Smooth muscle cell (in vitro differentiated cells): Measurements from ENCODE around the gene IGFL2. TPM values are rescaled to one million over a fixed set of nuclear protein-coding genes. Genes with fewer than 3 reads are reported as not detected.

Source experiments
- DNase-seq: peaks from one replicate; lab custom pipeline; 2025; ENCODE audit not compliant: unreplicated experiment; lab: John Stamatoyannopoulos, UW
- H2AFZ ChIP-seq: fragments of 200-600 bp; sonication (generic); 2 replicates; pipeline ENCODE4 v1.6.0; 2016; ENCODE audit warnings: antibody characterized with exemption, low read depth, mild to moderate bottlenecking
- H3F3A ChIP-seq: fragments of 200-600 bp; sonication (generic); 2 replicates; pipeline ENCODE4 v1.6.0; 2017; ENCODE audit warnings: antibody characterized with exemption, low read depth
- H3K27ac ChIP-seq: fragments of 200-600 bp; sonication (generic); 2 replicates; pipeline ENCODE4 v1.5.1; 2016; ENCODE audit warnings: low read depth, mild to moderate bottlenecking
- H3K27me3 ChIP-seq: fragments of 200-600 bp; sonication (generic); 2 replicates; pipeline ENCODE4 v1.6.1; 2016; ENCODE audit warnings: low read depth, mild to moderate bottlenecking
- H3K36me3 ChIP-seq: fragments of 200-600 bp; sonication (generic); 2 replicates; pipeline ENCODE4 v1.5.1; 2016; ENCODE audit warnings: low read depth
- H3K4me1 ChIP-seq: fragments of 200-600 bp; sonication (generic); 2 replicates; pipeline ENCODE4 v1.5.1; 2016; ENCODE audit warnings: low read depth
- H3K4me2 ChIP-seq: fragments of 200-600 bp; sonication (generic); 2 replicates; pipeline ENCODE4 v1.6.0; 2016; ENCODE audit warnings: mild to moderate bottlenecking
- H3K4me3 ChIP-seq: fragments of 200-600 bp; sonication (generic); 2 replicates; pipeline ENCODE4 v1.5.1; 2016; ENCODE audit warnings: mild to moderate bottlenecking
- H3K79me2 ChIP-seq: fragments of 200-600 bp; sonication (generic); 2 replicates; pipeline ENCODE4 v1.6.0; 2016; ENCODE audit warnings: low read depth, mild to moderate bottlenecking
- H3K9ac ChIP-seq: fragments of 200-600 bp; sonication (generic); 2 replicates; pipeline ENCODE4 v1.6.0; 2016; ENCODE audit warnings: low read depth
- H3K9me3 ChIP-seq: fragments of 200-600 bp; sonication (generic); replicated peaks from 2 replicates; pipeline ENCODE4 v1.5.1; 2016; ENCODE audit warnings: low read depth
- H4K20me1 ChIP-seq: fragments of 200-600 bp; sonication (generic); 2 replicates; pipeline ENCODE4 v1.6.0; 2016; ENCODE audit warnings: low read depth
- CTCF ChIP-seq: fragments of 200-600 bp; sonication (generic); IDR thresholded peaks from 2 replicates; pipeline ENCODE4 v1.5.1; 2017; ENCODE audit warnings: borderline replicate concordance, mild to moderate bottlenecking, antibody characterized with exemption; ENCODE audit not compliant: insufficient read depth, poor library complexity, severe bottlenecking
- WGBS: methylation state at CpG from one replicate; pipeline ENCODE4 v1.1.7; 2016; ENCODE audit warnings: low lambda C conversion rate; 5-methylcytosine and 5-hydroxymethylcytosine counted together
- polyA plus RNA-seq: library from polyadenylated mRNA; unstranded; fragments of >200 nt; fragmentation: Nextera tagmentation; extraction: Ambion mirVana; gene quantifications from 2 replicates; pipeline ENCODE4 v1.2.1, GENCODE V29; 2016
- total RNA-seq: library from RNA; depleted of rRNA; stranded (reverse); fragments of >200 nt; gene quantifications from 2 replicates; pipeline ENCODE4 v1.2.3, GENCODE V29; 2014

IGFL2 gene
- total and polyA plus RNA-seq, 2 experiments from 2014 or later, result 126 to 164 TPM

- H3F3A ChIP-seq, result no peaks in the 10 kb centered on the region
- WGBS, result 76% methylated on average over 3 of the region's 3 CpGs
Measured at GRCh38 chr19:46162731-46163130, 14.7 kb downstream of the IGFL2 start.

GRCh38 chr19:46173886-46174480, 25.9 kb downstream of the IGFL2 start:
- Histone ChIP-seq H3F3A (no peaks in the 10 kb centered on the region), H2AFZ (no peak overlapping the region), H4K20me1 (no peaks in the 10 kb centered on the region), H3K27ac (no peak overlapping the region), H3K9ac (no peak overlapping the region), H3K4me1 (no peaks in the 10 kb centered on the region), H3K36me3 (no peaks in the 10 kb centered on the region), H3K4me2 (no peak overlapping the region), H3K27me3 (no peaks in the 10 kb centered on the region), H3K79me2 (no peaks in the 10 kb centered on the region), H3K4me3 (no peak overlapping the region), H3K9me3 (no peaks in the 10 kb centered on the region)
- TF ChIP-seq CTCF, result no peak
- no peak for DNase-seq
- WGBS, result 66% methylated on average over 8 of the region's 8 CpGs

More at GRCh38 chr19:46162731-46163130, 14.7 kb downstream of the IGFL2 start:
- no peak overlapping the region for H3K9ac ChIP-seq
- no peaks in the 10 kb centered on the region for H4K20me1 ChIP-seq
- H3K79me2 ChIP-seq, result no peaks in the 10 kb centered on the region
- H3K9me3 ChIP-seq, result no peaks in the 10 kb centered on the region
- TF ChIP-seq CTCF, result no peak
- no peak overlapping the region for H3K4me3 ChIP-seq
- no peak for DNase-seq
- no peaks in the 10 kb centered on the region for H3K4me1 ChIP-seq
- no peak overlapping the region for H3K27ac ChIP-seq
- H2AFZ ChIP-seq, result no peak overlapping the region
- no peak overlapping the region for H3K4me2 ChIP-seq
- H3K27me3 ChIP-seq, result no peaks in the 10 kb centered on the region
- H3K36me3 ChIP-seq, result peaks cover 4% of the 10 kb centered on the region

- 95% methylated on average over 7 of the region's 7 CpGs for WGBS
- Histone ChIP-seq H3K27me3 (no peaks in the 10 kb centered on the region), H4K20me1 (no peaks in the 10 kb centered on the region), H3K4me3 (no peak overlapping the region), H3K9ac (no peak overlapping the region), H3K36me3 (no peaks in the 10 kb centered on the region), H3K27ac (no peak overlapping the region), H3K4me2 (no peak overlapping the region), H3K79me2 (no peaks in the 10 kb centered on the region), H3K4me1 (no peaks in the 10 kb centered on the region), H2AFZ (no peak overlapping the region), H3F3A (peaks cover 4% of the 10 kb centered on the region), H3K9me3 (no peaks in the 10 kb centered on the region)
- no peak for TF ChIP-seq CTCF
- DNase-seq, result no peak
Measured at GRCh38 chr19:46176116-46176860, 28.2 kb downstream of the IGFL2 start.
